ENCODE results near the gene RNF224.

GRCh38 chr9:137223078-137223970 lies 4.0 kb upstream of the RNF224 start:
- TF ChIP-seq GATA2 (IDR thresholded peaks at IDR 0.05; ENCODE audit: low read depth, low read length) (no peak), GATA3 (IDR thresholded peaks at IDR 0.05; ENCODE audit: low read depth, low read length) (no peak)

All from SH-SY5Y (cell line).